Eye (tissue), 1 donor: Measurements from ENCODE around the gene DCHS2.

Experiments used
- DNase-seq: peaks from one replicate; pipeline ENCODE4 v3.0.0-alpha.2; 2015

DCHS2 gene

GRCh38 chr4:154313004-154313585 lies 178.5 kb downstream of the DCHS2 start:
- no peak for DNase-seq

GRCh38 chr4:154312246-154312645 lies 179.4 kb downstream of the DCHS2 start:
- no peak for DNase-seq

GRCh38 chr4:154310578-154310977 lies 181.0 kb downstream of the DCHS2 start:
- no peak for DNase-seq

GRCh38 chr4:154308207-154308606 lies 183.4 kb downstream of the DCHS2 start:
- DNase-seq, result no peak

GRCh38 chr4:154307451-154307850 lies 184.1 kb downstream of the DCHS2 start:
- DNase-seq, result no peak

- DNase-seq, result no peak
These were observed 186.0 kb downstream of the DCHS2 start for GRCh38 chr4:154305616-154306015.

- DNase-seq, result no peak
These were observed 186.9 kb downstream of the DCHS2 start for GRCh38 chr4:154304679-154305078.

GRCh38 chr4:154294652-154295350 lies 196.8 kb downstream of the DCHS2 start:
- DNase-seq, result no peak

- DNase-seq, result no peak
These were observed 198.2 kb downstream of the DCHS2 start for GRCh38 chr4:154293427-154293826.

- no peak for DNase-seq
These were observed 199.0 kb downstream of the DCHS2 start for GRCh38 chr4:154292589-154292988.

- peak; percentile 52 for DNase-seq
These were observed 214.4 kb downstream of the DCHS2 start for GRCh38 chr4:154277172-154277571.

- DNase-seq, result no peak
These were observed 215.1 kb downstream of the DCHS2 start for GRCh38 chr4:154276496-154276895.

- DNase-seq, result no peak
These were observed 236.6 kb downstream of the DCHS2 start for GRCh38 chr4:154254999-154255398.

- DNase-seq, result no peak
These were observed 257.0 kb downstream of the DCHS2 start for GRCh38 chr4:154234576-154234975.

GRCh38 chr4:154231806-154232478 lies 259.7 kb downstream of the DCHS2 start:
- peak; percentile 37 for DNase-seq

- no peak for DNase-seq
These were observed 260.9 kb downstream of the DCHS2 start for GRCh38 chr4:154230723-154231122.

GRCh38 chr4:154230091-154230490 lies 261.5 kb downstream of the DCHS2 start:
- peak; percentile 29 for DNase-seq

- DNase-seq, result no peak
These were observed 268.7 kb downstream of the DCHS2 start for GRCh38 chr4:154222875-154223274.

- peak; percentile 91 for DNase-seq
These were observed 273.5 kb downstream of the DCHS2 start for GRCh38 chr4:154218051-154218450.

GRCh38 chr4:154217384-154217783 lies 274.2 kb downstream of the DCHS2 start:
- DNase-seq, result peak; percentile 47

GRCh38 chr4:154211506-154211905 lies 280.1 kb downstream of the DCHS2 start:
- peak; percentile 56 for DNase-seq

- DNase-seq, result no peak
These were observed 283.2 kb downstream of the DCHS2 start for GRCh38 chr4:154208424-154208823.

- DNase-seq, result no peak
These were observed 286.1 kb downstream of the DCHS2 start for GRCh38 chr4:154205471-154205870.

- no peak for DNase-seq
These were observed 296.9 kb downstream of the DCHS2 start for GRCh38 chr4:154194649-154195048.
